Measurements from ENCODE around the gene MYO5B. TPM values are rescaled to one million over a fixed set of nuclear protein-coding genes. Genes with fewer than 3 reads are reported as not detected.

MYO5B gene
- total and polyA plus RNA-seq, 2 of the 4 experiments (the other 2 are of a cell fraction) = 0.24 to 0.54 TPM

- Histone ChIP-seq H4K8ac (ENCODE audit: low read depth in 2 of 2, low read length in 2 of 2) (no peak overlapping the region), H3K27me3 (ENCODE audit: control insufficient read depth, insufficient read depth, low read length) (no peaks in the 10 kb centered on the region; the same call in 1 of the 2 replicates), H3K9me1 (ENCODE audit: insufficient read depth, low read length) (no peaks in the 10 kb centered on the region), H3K4ac (ENCODE audit: low read depth, low read length) (no peak overlapping the region), H3K9me3 (ENCODE audit: control insufficient read depth, insufficient read depth, low read length) (no peaks in the 10 kb centered on the region), H3K4me1 (ENCODE audit: control insufficient read depth, insufficient read depth, low read length) (no peaks in the 10 kb centered on the region), H3K36me3 (ENCODE audit: control insufficient read depth, insufficient read depth, low read length) (no peaks in the 10 kb centered on the region), H2BK5ac (ENCODE audit: low read depth, low read length, poor library complexity, severe bottlenecking) (no peak overlapping the region), H2AFZ (replicated peaks; ENCODE audit: low read length, poor library complexity) (no peak overlapping the region), H4K20me1 (ENCODE audit: insufficient read depth, low read length) (no peaks in the 10 kb centered on the region), H2BK20ac (ENCODE audit: low read depth, low read length) (no peak overlapping the region), H4K91ac (ENCODE audit: insufficient read depth, low read depth, low read length) (no peak overlapping the region), H2AK5ac (ENCODE audit: low read depth, low read length) (no peak overlapping the region), H2AK9ac (replicated peaks; ENCODE audit: low read depth, low read length, poor library complexity) (no peak overlapping the region), H3K18ac (ENCODE audit: low read depth, low read length) (no peak overlapping the region), H2BK15ac (ENCODE audit: low read depth, low read length) (no peak overlapping the region), H3K79me1 (ENCODE audit: low read depth in 1 of 2, low read length in 2 of 2) (no peaks in the 10 kb centered on the region), H3K9ac (ENCODE audit: low read depth, low read length) (no peak overlapping the region), H3K56ac (ENCODE audit: extremely low read depth, insufficient read depth, low read length) (no peak overlapping the region), H3K14ac (replicated peaks; ENCODE audit: low read depth, low read length) (no peak overlapping the region), H4K5ac (ENCODE audit: low read depth, low read length) (no peak overlapping the region), H3K4me2 (ENCODE audit: low read depth, low read length) (no peak overlapping the region), H2BK120ac (ENCODE audit: low read depth, low read length) (no peak overlapping the region), H3K23ac (ENCODE audit: low read depth, low read length) (no peak overlapping the region), H3K27ac (ENCODE audit: insufficient read depth, low read length) (no peak overlapping the region), H3K4me3 (ENCODE audit: insufficient read depth, low read depth, low read length) (no peak overlapping the region)
- BruUV-seq (replicated peaks) = no TSS peak
- DNase-seq (no peak), ATAC-seq (ENCODE audit: low read depth) (no peak)
- intact Hi-C loops (cut with micrococcal nuclease) = loop anchor here (10.0 kb wide), 1 partner anchor 218 kb away; no protein-coding TSS in a partner anchor
- in situ Hi-C loops (cut with MboI; ENCODE audit: low sequenced_read_pairs) = loop anchor here (25.0 kb wide), 1 partner anchor 670 kb away; no protein-coding TSS in a partner anchor
- WGBS, 2 experiments (ENCODE audit: extremely low coverage in 2 of 2, insufficient read length in 1 of 2) = no CpG with 5 or more reads among the region's 1 CpG
- POLR2A ChIA-PET (ENCODE audit: unreplicated experiment) = no interaction called here
- TF ChIP-seq MAZ (IDR thresholded peaks at IDR 0.05; ENCODE audit: borderline replicate concordance, low read depth, low read length) (no peak), POLR2A (IDR thresholded peaks at IDR 0.05; ENCODE audit: low read depth, low read length) (no peak), RFX5 (IDR thresholded peaks at IDR 0.05; ENCODE audit: low read depth, low read length) (no peak), FOS (IDR thresholded peaks at IDR 0.05; ENCODE audit: low read depth, low read length) (no peak), CTCF (conservative IDR thresholded peaks at IDR 0.05; ENCODE audit: low read depth, low read length) (no peak), ELK1 (IDR thresholded peaks at IDR 0.05; ENCODE audit: borderline replicate concordance, low read depth, low read length) (no peak), CHD1 (IDR thresholded peaks at IDR 0.05; ENCODE audit: low read depth, low read length) (no peak), RCOR1 (IDR thresholded peaks at IDR 0.05; ENCODE audit: insufficient replicate concordance, low read length) (no peak), CEBPB (IDR thresholded peaks at IDR 0.05; ENCODE audit: low read depth, low read length) (no peak), NFE2L2 (IDR thresholded peaks at IDR 0.05; ENCODE audit: low read depth, low read length) (no peak), MXI1 (IDR thresholded peaks at IDR 0.05; ENCODE audit: borderline replicate concordance, low read depth, low read length) (no peak), RAD21 (IDR thresholded peaks at IDR 0.05; ENCODE audit: low read length) (no peak), BHLHE40 (IDR thresholded peaks at IDR 0.05; ENCODE audit: low read depth, low read length) (no peak), USF2 (IDR thresholded peaks at IDR 0.05; ENCODE audit: low read depth, low read length) (no peak), MAFK (IDR thresholded peaks at IDR 0.05; ENCODE audit: low read depth, low read length) (no peak), SMC3 (IDR thresholded peaks at IDR 0.05; ENCODE audit: low read depth, low read length) (no peak)
- CTCF ChIA-PET = no interaction called here
- dilution Hi-C loops (cut with HindIII; ENCODE audit: low sequenced_read_pairs, unreplicated experiment) = no loop called here
These were observed 12.4 kb downstream of the MYO5B start for GRCh38 chr18:50182511-50182910.

Measured in IMR-90 (cell line).